SK-N-SH (cell line): ENCODE data around the gene SLC2A9. TPM values are rescaled to one million over a fixed set of nuclear protein-coding genes. Genes with fewer than 3 reads are reported as not detected.

Source experiments
- CTCF ChIA-PET: fragments of 300-600, 350-600 bp; formaldehyde crosslinking; extraction: SDS; loops from one replicate; lab custom pipeline; 2021; lab: Yijun Ruan, JAX
- POLR2A ChIA-PET: fragments of 350-600 bp; sonication (Branson Sonifier 250); formaldehyde crosslinking; extraction: SDS; loops from one replicate; lab custom pipeline; 2020; ENCODE audit warnings: antibody characterized with exemption, inconsistent platforms; lab: Yijun Ruan, JAX
- DNase-seq: peaks from one replicate; pipeline ENCODE4 v3.0.0; 2012
- H2AFZ ChIP-seq: fragments of 200-600 bp; sonication (generic); 2 replicates; pipeline ENCODE4 v1.8.1; 2016; ENCODE audit warnings: antibody characterized with exemption, mild to moderate bottlenecking, low read depth
- H3F3A ChIP-seq: fragments of 200-600 bp; sonication (generic); replicated peaks from 2 replicates; pipeline ENCODE3; 2016; ENCODE audit warnings: antibody characterized with exemption, mild to moderate bottlenecking; ENCODE audit not compliant: insufficient read depth
- H3K27ac ChIP-seq, 2 experiments: fragments of 200-500 bp in 1 of 2; fragments of 200-600 bp in 1 of 2; sonication (Bioruptor generic) in 1 of 2; sonication (generic), shearing (Covaris generic) in 1 of 2; 2 replicates each; pipeline versions ENCODE4 v1.5.1 to v1.6.1; 2014 to 2016; ENCODE audit warnings: low read depth in 2 of 2, inconsistent platforms in 1 of 2, low read length in 1 of 2, mild to moderate bottlenecking in 1 of 2, mixed read lengths in 1 of 2
- H3K27me3 ChIP-seq: fragments of 200-600 bp; sonication (generic), shearing (Covaris generic); 2 replicates; pipeline ENCODE4 v1.6.1; 2016; ENCODE audit warnings: mixed run types; ENCODE audit not compliant: insufficient read depth
- H3K36me3 ChIP-seq, 2 experiments: fragments of 200-500 bp in 1 of 2; fragments of 200-600 bp in 1 of 2; sonication (Bioruptor generic) in 1 of 2; sonication (generic) in 1 of 2; replicated peaks in 1 of 2; 2 replicates each; pipeline versions ENCODE3 to v1.5.1; 2014 to 2016; ENCODE audit warnings: low read length in 1 of 2, mild to moderate bottlenecking in 1 of 2; ENCODE audit not compliant: insufficient read depth in 2 of 2, control insufficient read depth in 1 of 2
- H3K4me1 ChIP-seq, 2 experiments: fragments of 200-500 bp in 1 of 2; fragments of 200-600 bp in 1 of 2; sonication (Bioruptor generic) in 1 of 2; sonication (generic), shearing (Covaris generic) in 1 of 2; 2 replicates each; pipeline versions ENCODE4 v1.5.1 to v1.6.1; 2014 to 2016; ENCODE audit warnings: low read depth in 1 of 2, low read length in 1 of 2, mixed run types in 1 of 2; ENCODE audit not compliant: insufficient read depth in 2 of 2, control insufficient read depth in 1 of 2
- H3K4me2 ChIP-seq: fragments of 200-600 bp; sonication (generic), shearing (Covaris generic); 2 replicates; pipeline ENCODE4 v1.6.1; 2017; ENCODE audit warnings: mixed run types
- H3K4me3 ChIP-seq, 2 experiments: fragments of 200-500 bp in 1 of 2; fragments of 200-600 bp in 1 of 2; sonication (Bioruptor generic) in 1 of 2; sonication (generic), shearing (Covaris generic) in 1 of 2; 2 replicates each; pipeline versions ENCODE4 v1.5.1 to v1.8.1; 2014 to 2016; ENCODE audit warnings: low read depth in 2 of 2, inconsistent platforms in 1 of 2, low read length in 1 of 2, mild to moderate bottlenecking in 1 of 2, mixed read lengths in 1 of 2, moderate library complexity in 1 of 2
- H3K79me2 ChIP-seq: fragments of 200-600 bp; sonication (generic); 2 replicates; pipeline ENCODE4 v1.8.1; 2017; ENCODE audit warnings: mild to moderate bottlenecking; ENCODE audit not compliant: insufficient read depth
- H3K9ac ChIP-seq: fragments of 200-600 bp; sonication (generic); 2 replicates; pipeline ENCODE4 v1.6.1; 2017; ENCODE audit warnings: mixed run types
- H3K9me2 ChIP-seq: fragments of 200-600 bp; sonication (generic); 2 replicates; pipeline ENCODE4 v1.6.1; 2017; ENCODE audit warnings: mixed run types
- H3K9me3 ChIP-seq: fragments of 200-600 bp; sonication (generic); 2 replicates; pipeline ENCODE4 v1.6.1; 2017; ENCODE audit warnings: mixed run types, mild to moderate bottlenecking, moderate library complexity
- H4K20me1 ChIP-seq: fragments of 200-600 bp; sonication (generic); 2 replicates; pipeline ENCODE4 v1.6.1; 2017; ENCODE audit warnings: mild to moderate bottlenecking, mixed run types; ENCODE audit not compliant: insufficient read depth
- CTCF ChIP-seq: fragments of 200-600 bp; sonication (generic); IDR thresholded peaks from 2 replicates; pipeline ENCODE4 v1.6.1; 2017; ENCODE audit warnings: antibody characterized with exemption, mild to moderate bottlenecking, moderate library complexity
- ELF1 ChIP-seq: IDR thresholded peaks from 2 replicates; pipeline ENCODE4 v1.4.0; 2012
- EP300 ChIP-seq, 2 experiments: IDR thresholded peaks; 2 replicates each; pipeline versions ENCODE4 v1.4.0 to v1.6.1; 2012; ENCODE audit warnings: borderline replicate concordance in 1 of 2, low read depth in 1 of 2, low read length in 1 of 2
- GABPA ChIP-seq: IDR thresholded peaks from 2 replicates; pipeline ENCODE4 v1.4.0; 2012; ENCODE audit warnings: low read depth, mild to moderate bottlenecking
- GATA2 ChIP-seq: sonication (generic); formaldehyde crosslinking; IDR thresholded peaks from 2 replicates; pipeline ENCODE4 v1.5.0; 2020; ENCODE audit warnings: mild to moderate bottlenecking, missing genetic modification reagents
- IRF3 ChIP-seq: fragments of 150-350 bp; IDR thresholded peaks from 2 replicates; pipeline ENCODE4 v1.6.1; 2016; ENCODE audit warnings: mild to moderate bottlenecking, low read depth, low read length
- NFIC ChIP-seq: IDR thresholded peaks from 2 replicates; pipeline ENCODE4 v1.4.0; 2012; ENCODE audit warnings: borderline replicate concordance
- PBX3 ChIP-seq: IDR thresholded peaks from 2 replicates; pipeline ENCODE4; 2012
- RAD21 ChIP-seq: IDR thresholded peaks from 2 replicates; pipeline ENCODE4 v1.6.1; 2012; ENCODE audit warnings: mild to moderate bottlenecking, low read length
- RCOR1 ChIP-seq: fragments of 150-350 bp; IDR thresholded peaks from 2 replicates; pipeline ENCODE4 v1.6.1; 2017; ENCODE audit warnings: antibody characterized with exemption, low read length
- REST ChIP-seq: IDR thresholded peaks from 2 replicates; pipeline ENCODE4 v1.6.1; 2012; ENCODE audit warnings: mild to moderate bottlenecking, low read depth, low read length, moderate library complexity
- RFX5 ChIP-seq: IDR thresholded peaks from 2 replicates; pipeline ENCODE4 v1.6.1; 2012; ENCODE audit warnings: mild to moderate bottlenecking, improper control_type of control experiment, low read length
- TAF1 ChIP-seq: IDR thresholded peaks from 2 replicates; pipeline ENCODE4 v1.6.1; 2012; ENCODE audit warnings: low read depth, mild to moderate bottlenecking, low read length, moderate library complexity, borderline replicate concordance
- ZBTB33 ChIP-seq: IDR thresholded peaks from 2 replicates; pipeline ENCODE4 v1.4.0; 2012; ENCODE audit warnings: low read depth, borderline replicate concordance
- WGBS: methylation state at CpG from one replicate; pipeline ENCODE4 v1.1.6; 2017; ENCODE audit warnings: low lambda C conversion rate; 5-methylcytosine and 5-hydroxymethylcytosine counted together
- polyA plus RNA-seq, 3 experiments: library from polyadenylated mRNA; depleted of rRNA; stranded (reverse); fragments of >200 nt; gene quantifications; 2 replicates each; pipeline ENCODE4 v1.2.3, GENCODE V29; 2012

Gene SLC2A9
- polyA plus RNA-seq, 1 of the 3 experiments (the other 2 are of a cell fraction): not detected

GRCh38 chr4:9997886-9998285 is 23.4 kb downstream of the SLC2A9 start:
- no peak for TF ChIP-seq GATA2
- no peak for TF ChIP-seq RAD21
- no peak for TF ChIP-seq RFX5
- no peak for TF ChIP-seq IRF3
- no peak for TF ChIP-seq PBX3
- no peak for TF ChIP-seq EP300 (IDR thresholded peaks at IDR 0.05; ENCODE audit: borderline replicate concordance in 1 of 2, low read depth in 1 of 2, low read length in 1 of 2)
- POLR2A ChIA-PET: no interaction called here
- Histone ChIP-seq H3K4me1 (peaks cover 0 to 4% of the 10 kb centered on the region in 2 experiments; a peak in 1 of 4 replicates), H2AFZ (no peak overlapping the region), H3K36me3 (no peaks in the 10 kb centered on the region), H3K27ac (no peak overlapping the region), H3K4me3 (no peak overlapping the region), H3K9me3 (no peaks in the 10 kb centered on the region), H3K4me2 (no peak overlapping the region), H3K9me2 (no peaks in the 10 kb centered on the region), H3K79me2 (no peaks in the 10 kb centered on the region), H3F3A (no peaks in the 10 kb centered on the region), H4K20me1 (no peaks in the 10 kb centered on the region), H3K27me3 (no peaks in the 10 kb centered on the region), H3K9ac (no peak overlapping the region)
- 34% methylated on average over 4 of the region's 4 CpGs for WGBS
- DNase-seq: no peak
- CTCF ChIA-PET: interaction anchor here (0.9 kb wide), 1 partner anchor 18 kb away, joined by 6 read pairs; no protein-coding TSS in a partner anchor

GRCh38 chr4:9996319-9997110 is 24.8 kb downstream of the SLC2A9 start:
- Histone ChIP-seq H3K4me1 (peaks cover 0 to 4% of the 10 kb centered on the region in 2 experiments; a peak in 1 of 4 replicates), H2AFZ (no peak overlapping the region), H3K36me3 (no peaks in the 10 kb centered on the region), H3K9ac (no peak overlapping the region), H3K9me2 (no peaks in the 10 kb centered on the region), H3F3A (no peaks in the 10 kb centered on the region), H3K79me2 (no peaks in the 10 kb centered on the region), H3K27me3 (no peaks in the 10 kb centered on the region), H3K4me2 (no peak overlapping the region), H3K9me3 (no peaks in the 10 kb centered on the region), H3K4me3 (no peak overlapping the region), H3K27ac (no peak overlapping the region), H4K20me1 (no peaks in the 10 kb centered on the region)
- ChIA-PET CTCF (interaction anchor here (1.1 kb wide), 1 partner anchor 23 kb away, joined by 4 read pairs; no protein-coding TSS in a partner anchor), POLR2A (no interaction called here)
- DNase-seq: no peak
- 34% methylated on average over 6 of the region's 6 CpGs for WGBS
- no peak for TF ChIP-seq TAF1
- TF ChIP-seq CTCF: no peak
- TF ChIP-seq NFIC: no peak
- no peak for TF ChIP-seq RCOR1
- TF ChIP-seq PBX3: no peak
- no peak for TF ChIP-seq GABPA
- TF ChIP-seq REST: no peak
- no peak for TF ChIP-seq ZBTB33
- TF ChIP-seq ELF1: no peak
